ENCODE measurements around the gene ANP32B. TPM values are rescaled to one million over a fixed set of nuclear protein-coding genes. Genes with fewer than 3 reads are reported as not detected.
A peak's percentile ranks its signal among the peaks of the same experiment; 100 is the strongest.

The ANP32B gene
- total and polyA plus RNA-seq, 2 donors from 2014 or later, result 101 TPM

DNA sequence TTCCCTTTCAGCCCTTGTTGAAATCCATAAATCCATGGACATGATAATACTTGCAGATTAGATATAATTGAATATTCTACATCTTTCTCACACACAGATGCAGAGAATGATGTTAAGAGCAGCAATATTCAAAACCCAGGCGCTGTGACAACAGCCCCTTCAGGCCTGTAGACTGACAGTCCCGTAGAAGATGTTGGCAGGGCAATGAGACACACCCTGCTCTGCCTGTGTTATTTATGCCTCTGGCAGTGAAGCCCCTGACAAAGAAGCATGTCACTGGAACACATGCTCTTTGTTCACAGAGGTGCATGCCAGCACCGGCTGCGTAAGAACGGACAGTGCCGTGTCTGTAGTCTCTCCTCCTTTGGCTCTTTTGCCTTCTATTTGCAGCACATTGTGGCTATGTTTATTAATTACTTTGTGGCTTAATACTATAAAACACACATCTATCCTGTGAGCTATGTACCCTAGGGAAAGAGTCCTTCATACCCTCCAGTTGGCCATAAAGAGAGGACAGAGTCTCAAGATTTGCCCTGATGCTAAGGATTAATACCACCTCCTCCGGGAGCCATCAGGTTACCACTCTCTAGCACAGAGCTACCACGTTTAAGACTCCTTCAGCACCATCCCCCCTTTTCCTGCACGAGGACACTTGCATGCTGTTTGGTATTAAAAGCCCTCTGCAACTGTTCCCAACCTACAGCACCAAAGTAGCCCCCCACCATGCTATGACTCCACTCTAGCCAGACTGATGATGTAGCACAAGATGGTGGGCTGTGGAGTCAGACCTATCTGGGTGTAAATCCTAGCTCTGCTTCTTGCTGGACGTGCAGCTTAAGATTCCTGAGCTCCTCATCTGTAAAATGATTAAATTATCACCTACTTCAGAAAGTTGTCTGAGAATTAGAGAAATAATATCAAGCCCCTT is 2.0 kb upstream of the ANP32B start:
- peaks cover 0 to 5% (median 3%) of the 10 kb centered on the region in 3 donors for H3K4me1 ChIP-seq (ENCODE audit: control insufficient read depth in 2 of 3, insufficient read depth in 2 of 3, low read depth in 1 of 3, low read length in 3 of 3)
- H3K27ac ChIP-seq (ENCODE audit: low read depth in 2 of 2, low read length in 2 of 2), result no peak overlapping the region
- no peaks in the 10 kb centered on the region for H3K36me3 ChIP-seq (ENCODE audit: control insufficient read depth in 2 of 3, insufficient read depth in 3 of 3, low read length in 3 of 3)
- intact Hi-C loops (cut with DNase I), result no loop called here
- no peak overlapping the region for H3K9ac ChIP-seq (ENCODE audit: low read length in 3 of 3)
- TF ChIP-seq, protein P1, sequence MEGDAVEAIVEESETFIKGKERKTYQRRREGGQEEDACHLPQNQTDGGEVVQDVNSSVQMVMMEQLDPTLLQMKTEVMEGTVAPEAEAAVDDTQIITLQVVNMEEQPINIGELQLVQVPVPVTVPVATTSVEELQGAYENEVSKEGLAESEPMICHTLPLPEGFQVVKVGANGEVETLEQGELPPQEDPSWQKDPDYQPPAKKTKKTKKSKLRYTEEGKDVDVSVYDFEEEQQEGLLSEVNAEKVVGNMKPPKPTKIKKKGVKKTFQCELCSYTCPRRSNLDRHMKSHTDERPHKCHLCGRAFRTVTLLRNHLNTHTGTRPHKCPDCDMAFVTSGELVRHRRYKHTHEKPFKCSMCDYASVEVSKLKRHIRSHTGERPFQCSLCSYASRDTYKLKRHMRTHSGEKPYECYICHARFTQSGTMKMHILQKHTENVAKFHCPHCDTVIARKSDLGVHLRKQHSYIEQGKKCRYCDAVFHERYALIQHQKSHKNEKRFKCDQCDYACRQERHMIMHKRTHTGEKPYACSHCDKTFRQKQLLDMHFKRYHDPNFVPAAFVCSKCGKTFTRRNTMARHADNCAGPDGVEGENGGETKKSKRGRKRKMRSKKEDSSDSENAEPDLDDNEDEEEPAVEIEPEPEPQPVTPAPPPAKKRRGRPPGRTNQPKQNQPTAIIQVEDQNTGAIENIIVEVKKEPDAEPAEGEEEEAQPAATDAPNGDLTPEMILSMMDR (IDR thresholded peaks at IDR 0.05; ENCODE audit: borderline replicate concordance, extremely low read depth, insufficient read depth), result no peak
- H3K4me3 ChIP-seq (ENCODE audit: low read length in 3 of 3), result no peak overlapping the region
- no peak for DNase-seq
- H3K9me3 ChIP-seq (ENCODE audit: control insufficient read depth in 2 of 3, insufficient read depth in 1 of 3, low read length in 3 of 3), result no peaks in the 10 kb centered on the region
- H3K27me3 ChIP-seq (ENCODE audit: control insufficient read depth, insufficient read depth, low read length), result no peaks in the 10 kb centered on the region
- FAIRE-seq, result no peak

- FAIRE-seq, result no peak
- TF ChIP-seq, protein P1 (IDR thresholded peaks at IDR 0.05; ENCODE audit: borderline replicate concordance, extremely low read depth, insufficient read depth), result no peak
- intact Hi-C loops (cut with DNase I), result no loop called here
These were observed 1.1 kb upstream of the ANP32B start for GRCh38 chr9:97981846-97982682.

DNA sequence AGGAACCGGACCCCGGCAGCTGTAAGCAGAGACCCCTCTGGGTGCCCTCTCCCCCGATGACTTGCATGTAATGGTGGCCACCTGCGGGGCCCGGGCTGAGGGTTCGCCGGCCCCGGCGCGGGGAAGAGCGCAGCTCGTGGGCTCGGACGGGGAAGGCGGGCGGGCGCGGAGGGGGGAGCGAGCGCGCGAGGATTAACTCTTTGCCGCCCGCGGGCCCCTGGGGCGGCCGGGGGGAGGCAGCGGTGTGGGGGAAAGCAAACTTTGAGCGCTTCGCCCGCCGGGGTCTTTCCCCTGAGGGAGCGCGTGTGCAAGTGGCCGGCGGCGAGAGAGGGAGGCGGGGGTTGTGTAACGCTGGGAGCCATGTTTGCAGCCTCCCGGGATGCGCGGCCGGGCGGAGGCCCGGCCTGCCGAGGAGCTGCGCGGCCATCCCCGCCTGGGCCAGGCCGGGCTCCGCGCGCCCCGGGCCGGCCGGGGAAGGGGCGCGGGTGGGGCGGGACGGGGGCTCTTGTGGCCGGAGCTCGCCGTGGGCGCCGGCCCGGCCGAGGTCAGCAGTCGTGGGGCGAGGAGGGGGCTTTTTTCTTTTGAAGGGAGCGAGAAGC is 547 bp downstream of the ANP32B start:
- H3K4me3 ChIP-seq (ENCODE audit: low read length in 3 of 3), result peak overlapping the region; percentile 54 to 76 (median 65)
- H3K9ac ChIP-seq (ENCODE audit: low read length in 3 of 3), result peak overlapping the region in 2 of 3 donors; percentile 56 to 78
- intact Hi-C loops (cut with DNase I), result no loop called here
- FAIRE-seq (no peak), DNase-seq (peak in 3 of 5 donors; percentile 77 to 86 (median 79))
- H3K36me3 ChIP-seq (ENCODE audit: control insufficient read depth in 2 of 3, insufficient read depth in 3 of 3, low read length in 3 of 3), result no peaks in the 10 kb centered on the region
- no peaks in the 10 kb centered on the region for H3K27me3 ChIP-seq (ENCODE audit: control insufficient read depth, insufficient read depth, low read length)
- TF ChIP-seq, protein P1 (IDR thresholded peaks at IDR 0.05; ENCODE audit: borderline replicate concordance, extremely low read depth, insufficient read depth), result no peak
- H3K27ac ChIP-seq (ENCODE audit: low read depth in 2 of 2, low read length in 2 of 2), result peak overlapping the region; percentile 94 to 95
- H3K4me1 ChIP-seq (ENCODE audit: control insufficient read depth in 2 of 3, insufficient read depth in 2 of 3, low read depth in 1 of 3, low read length in 3 of 3), result peaks cover 0 to 5% (median 3%) of the 10 kb centered on the region in 3 donors
- no peaks in the 10 kb centered on the region for H3K9me3 ChIP-seq (ENCODE audit: control insufficient read depth in 2 of 3, insufficient read depth in 1 of 3, low read length in 3 of 3)

More at GRCh38 chr9:97981846-97982682, 1.1 kb upstream of the ANP32B start:
- no peaks in the 10 kb centered on the region for H3K9me3 ChIP-seq (ENCODE audit: control insufficient read depth in 2 of 3, insufficient read depth in 1 of 3, low read length in 3 of 3)
- H3K4me3 ChIP-seq (ENCODE audit: low read length in 3 of 3), result peak overlapping the region; percentile 26 to 76 (median 52)
- no peaks in the 10 kb centered on the region for H3K27me3 ChIP-seq (ENCODE audit: control insufficient read depth, insufficient read depth, low read length)
- peak in 2 of 5 donors; percentile 29 to 46 for DNase-seq
- H3K9ac ChIP-seq (ENCODE audit: low read length in 3 of 3), result peak overlapping the region in 1 of 3 donors; percentile 69
- no peaks in the 10 kb centered on the region for H3K36me3 ChIP-seq (ENCODE audit: control insufficient read depth in 2 of 3, insufficient read depth in 3 of 3, low read length in 3 of 3)
- peak overlapping the region in 1 of 2 donors; percentile 63 for H3K27ac ChIP-seq (ENCODE audit: low read depth in 2 of 2, low read length in 2 of 2)
- peaks cover 0 to 5% (median 3%) of the 10 kb centered on the region in 3 donors for H3K4me1 ChIP-seq (ENCODE audit: control insufficient read depth in 2 of 3, insufficient read depth in 2 of 3, low read depth in 1 of 3, low read length in 3 of 3)
